HG02938 (cell line): ENCODE data around the gene CENPP.
"Not testable (repeated sequence)": the region's sequence is repeated elsewhere in the genome, so short reads cannot be mapped to it uniquely, and the experiment has no call there.

ENCODE experiments used
- ATAC-seq: cut with Tn5 transposase; IDR thresholded peaks from one replicate; pipeline ENCODE4 v1.9.1; 2021; ENCODE audit warnings: mild to moderate bottlenecking, moderate library complexity; ENCODE audit not compliant: unreplicated experiment

CENPP gene

GRCh38 chr9:92377876-92378275 lies 52.1 kb downstream of the CENPP start:
- ATAC-seq = no peak

- no peak for ATAC-seq
Observed at GRCh38 chr9:92378865-92379560, 53.3 kb downstream of the CENPP start.

GRCh38 chr9:92380603-92381002 lies 54.9 kb downstream of the CENPP start:
- ATAC-seq = no peak

- ATAC-seq = no peak
Observed at GRCh38 chr9:92381775-92382174, 56.0 kb downstream of the CENPP start.

- ATAC-seq = no peak
Observed at GRCh38 chr9:92384375-92384774, 58.6 kb downstream of the CENPP start.

- ATAC-seq = no peak
Observed at GRCh38 chr9:92385001-92385400, 59.2 kb downstream of the CENPP start.

GRCh38 chr9:92385477-92385876 lies 59.7 kb downstream of the CENPP start:
- no peak for ATAC-seq

GRCh38 chr9:92385953-92386352 lies 60.2 kb downstream of the CENPP start:
- ATAC-seq = no peak

- no peak for ATAC-seq
Observed at GRCh38 chr9:92392690-92393089, 66.9 kb downstream of the CENPP start.

GRCh38 chr9:92393686-92394085 lies 67.9 kb downstream of the CENPP start:
- no peak for ATAC-seq

- ATAC-seq = no peak
Observed at GRCh38 chr9:92395617-92396016, 69.9 kb downstream of the CENPP start.

GRCh38 chr9:92397853-92398252 lies 72.1 kb downstream of the CENPP start:
- ATAC-seq = no peak

- ATAC-seq = no peak
Observed at GRCh38 chr9:92402360-92402759, 76.6 kb downstream of the CENPP start.

- no peak for ATAC-seq
Observed at GRCh38 chr9:92402826-92403745, 77.3 kb downstream of the CENPP start.

GRCh38 chr9:92404042-92404836 lies 78.5 kb downstream of the CENPP start, which contains the start of gene OGN:
OGN (minus strand) TSS chr9:92404578; CDS start chr9:92403407, 1,171 bp downstream.
- no peak for ATAC-seq

- no peak for ATAC-seq
Observed at GRCh38 chr9:92405818-92406217, 80.1 kb downstream of the CENPP start.

GRCh38 chr9:92406477-92406876 lies 80.7 kb downstream of the CENPP start:
- ATAC-seq = peak; percentile 77

GRCh38 chr9:92407818-92408217 lies 82.1 kb downstream of the CENPP start:
- no peak for ATAC-seq

- no peak for ATAC-seq
Observed at GRCh38 chr9:92408747-92409478, 83.2 kb downstream of the CENPP start.

- ATAC-seq = not testable (repeated sequence)
Observed at GRCh38 chr9:92411157-92411556, 85.4 kb downstream of the CENPP start.
